Stimulated activated naive B cell treated with anti-CD40 and anti-IgM and Interleukin-4, amounts not matched to agents 10 μg/mL and 1 μg/mL and 100 μg/mL, for 72 hours (primary cell): ENCODE measurements around the gene TMEM245.
"Not testable (repeated sequence)": the region's sequence is repeated elsewhere in the genome, so short reads cannot be mapped to it uniquely, and the experiment has no call there.

ENCODE experiments used
- ATAC-seq, 2 donors: fragments of 150-1000 bp; cut with Tn5 transposase; replicated peaks; 2 replicates each; pipeline ENCODE4 v1.10.0; 2021; ENCODE audit warnings: moderate library complexity in 1 of 2
- DNase-seq: peaks from one replicate; pipeline ENCODE4 v3.0.0; 2021
- H3K27ac Mint-ChIP-seq: one replicate; pipeline ENCODE4 v1.8.0; 2022; ENCODE audit warnings: mild to moderate bottlenecking, mixed read lengths
- H3K27me3 Mint-ChIP-seq, 2 donors: one replicate each; pipeline ENCODE4 v1.8.0; 2022; ENCODE audit warnings: mixed read lengths in 2 of 2
- H3K36me3 Mint-ChIP-seq, 2 donors: one replicate each; pipeline ENCODE4 v1.8.0; 2022; ENCODE audit warnings: mixed read lengths in 2 of 2, mild to moderate bottlenecking in 1 of 2
- H3K4me1 Mint-ChIP-seq, 2 donors: one replicate each; pipeline ENCODE4 v1.8.0; 2022; ENCODE audit warnings: mixed read lengths in 2 of 2, mild to moderate bottlenecking in 1 of 2
- H3K4me3 Mint-ChIP-seq, 2 donors: one replicate each; pipeline ENCODE4 v1.8.0; 2022; ENCODE audit warnings: mild to moderate bottlenecking in 2 of 2, mixed read lengths in 2 of 2, moderate library complexity in 1 of 2
- H3K9me3 Mint-ChIP-seq, 2 donors: one replicate each; pipeline ENCODE4 v1.8.0; 2022; ENCODE audit warnings: mixed read lengths in 2 of 2, mild to moderate bottlenecking in 1 of 2

TMEM245 gene

DNA sequence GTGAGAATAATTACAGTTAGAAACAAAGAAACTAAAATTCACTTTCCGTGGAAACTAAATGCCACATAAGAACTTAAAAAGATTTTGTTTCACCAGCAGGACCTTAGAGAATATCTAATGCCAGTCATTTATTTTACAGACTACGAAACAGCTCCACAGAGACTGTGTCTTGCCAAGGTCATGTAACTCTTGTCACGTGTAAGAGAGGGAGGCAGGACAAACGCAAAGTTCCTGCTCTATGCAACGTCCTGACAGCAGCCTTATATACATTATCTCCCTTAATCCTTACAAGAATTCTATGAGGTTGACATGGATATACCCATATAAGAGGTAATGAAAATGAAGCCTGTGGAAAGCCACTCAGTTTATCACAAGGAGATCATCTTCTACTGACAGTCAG, 145.9 kb downstream of the TMEM245 start:
- H3K27ac Mint-ChIP-seq = no peak overlapping the region
- no peak overlapping the region for H3K4me3 Mint-ChIP-seq
- ATAC-seq (no peak), DNase-seq (no peak)
- no peaks in the 10 kb centered on the region for H3K4me1 Mint-ChIP-seq
- H3K27me3 Mint-ChIP-seq = no peaks in the 10 kb centered on the region
- H3K36me3 Mint-ChIP-seq = peaks cover 13 to 14% of the 10 kb centered on the region in 2 donors
- peaks cover 10 to 14% of the 10 kb centered on the region in 2 donors for H3K9me3 Mint-ChIP-seq

DNA sequence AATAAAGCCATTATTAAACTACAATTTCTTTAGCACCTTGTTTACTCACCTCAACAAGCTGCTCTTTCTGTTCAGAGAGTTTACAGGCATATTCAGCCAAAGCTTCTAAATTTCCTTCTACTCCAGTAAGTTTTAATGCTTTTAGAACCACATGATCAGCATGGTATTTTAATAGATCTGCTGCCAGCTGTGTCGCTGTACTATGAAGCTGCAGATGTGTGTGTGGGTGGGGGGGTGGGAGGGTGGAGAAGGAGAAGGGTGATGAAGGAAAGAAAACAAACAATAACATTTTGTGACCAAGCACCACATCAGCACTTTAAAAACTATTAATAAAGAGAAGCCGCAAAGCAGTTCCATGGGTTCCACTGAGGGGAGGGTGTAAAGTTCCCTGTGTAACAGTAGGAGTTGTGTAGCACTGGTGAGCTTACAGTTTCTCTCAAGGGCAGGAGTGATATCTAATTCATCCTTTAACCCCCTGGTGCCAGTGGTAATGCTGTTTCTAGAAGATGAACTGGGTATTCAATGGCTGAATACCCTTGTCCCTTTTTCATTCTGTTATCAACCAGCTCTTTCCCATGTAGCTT, 147.0 kb downstream of the TMEM245 start:
- Mint-ChIP-seq H3K36me3 (peaks cover 13% of the 10 kb centered on the region in 2 donors), H3K27ac (no peak overlapping the region), H3K9me3 (peaks cover 10 to 14% of the 10 kb centered on the region in 2 donors), H3K27me3 (no peaks in the 10 kb centered on the region), H3K4me3 (no peak overlapping the region), H3K4me1 (no peaks in the 10 kb centered on the region)
- DNase-seq = no peak
- no peak for ATAC-seq

DNA sequence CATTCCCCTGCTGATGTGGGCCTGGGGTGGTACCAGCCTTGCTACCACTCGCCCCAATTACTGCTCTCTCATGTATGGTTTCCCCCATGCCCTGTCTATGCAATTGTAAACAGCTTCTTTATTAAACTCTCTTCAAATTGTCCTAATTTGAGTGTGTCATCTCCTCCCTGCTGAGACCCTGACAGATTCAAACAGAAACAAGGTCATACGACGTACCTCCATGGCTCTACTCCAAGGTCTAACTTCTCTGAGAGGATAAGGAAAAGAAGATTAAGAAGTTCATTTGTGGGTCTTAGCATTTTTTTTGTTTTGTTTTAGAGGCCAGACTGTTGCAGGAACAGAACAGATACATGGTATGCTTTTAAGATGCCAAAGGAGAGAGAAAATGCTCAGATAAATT, 147.6 kb downstream of the TMEM245 start:
- Mint-ChIP-seq H3K36me3 (peaks cover 12 to 13% of the 10 kb centered on the region in 2 donors), H3K4me3 (no peak overlapping the region)

DNA sequence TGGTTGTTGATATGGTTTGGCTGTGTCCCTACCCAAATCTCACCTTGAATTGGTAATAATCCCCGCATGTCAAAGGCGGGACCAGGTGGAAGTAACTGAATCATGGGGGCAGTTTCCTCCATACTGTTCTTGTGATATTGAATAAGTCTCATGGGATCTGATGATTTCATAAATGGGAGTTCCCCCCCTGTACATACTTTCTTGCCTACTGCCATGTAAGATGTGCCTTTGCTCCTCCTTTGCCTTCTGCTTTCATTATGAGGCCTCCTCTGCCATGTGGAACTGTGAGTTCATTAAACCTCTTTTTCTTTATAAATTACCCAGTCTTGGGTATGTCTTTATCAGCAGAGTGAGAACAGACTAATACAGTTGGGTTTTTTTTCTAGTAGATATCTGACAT, 148.4 kb downstream of the TMEM245 start:
- Mint-ChIP-seq H3K36me3 (peaks cover 12 to 13% of the 10 kb centered on the region in 2 donors), H3K9me3 (peaks cover 10 to 14% of the 10 kb centered on the region in 2 donors)
- not testable (repeated sequence) for H3K4me1 Mint-ChIP-seq, ATAC-seq, H3K4me3 Mint-ChIP-seq, DNase-seq, H3K27ac Mint-ChIP-seq, H3K27me3 Mint-ChIP-seq

More for the DNA sequence above, 147.6 kb downstream of the TMEM245 start:
- H3K4me1 Mint-ChIP-seq = no peaks in the 10 kb centered on the region
- peaks cover 10 to 14% of the 10 kb centered on the region in 2 donors for H3K9me3 Mint-ChIP-seq
- H3K27me3 Mint-ChIP-seq = no peaks in the 10 kb centered on the region
- ATAC-seq (no peak), DNase-seq (no peak)
- H3K27ac Mint-ChIP-seq = no peak overlapping the region

DNA sequence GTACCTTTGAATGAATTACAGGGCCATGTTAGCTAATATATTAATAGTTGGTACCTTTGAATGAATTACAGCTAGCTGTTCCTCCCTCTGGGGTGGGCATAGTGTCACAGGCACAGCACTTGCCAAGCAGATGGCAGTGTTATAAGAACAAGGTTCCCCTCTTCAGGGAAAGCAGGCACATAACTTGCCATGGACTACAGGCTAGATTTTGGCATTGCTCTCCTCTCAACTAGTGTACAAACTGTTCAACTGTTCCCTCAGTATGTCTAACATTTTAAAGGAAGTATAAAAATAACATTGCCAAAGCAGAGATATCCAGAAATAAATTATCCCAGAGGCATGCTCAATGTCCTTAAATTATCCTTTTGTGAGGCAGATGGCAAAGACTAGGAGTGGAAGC, 151.8 kb downstream of the TMEM245 start:
- DNase-seq = no peak
- H3K4me1 Mint-ChIP-seq = no peaks in the 10 kb centered on the region
- H3K9me3 Mint-ChIP-seq = peaks cover 10 to 14% of the 10 kb centered on the region in 2 donors
- no peak overlapping the region for H3K4me3 Mint-ChIP-seq
- H3K27me3 Mint-ChIP-seq = no peaks in the 10 kb centered on the region
- no peak overlapping the region for H3K27ac Mint-ChIP-seq
- H3K36me3 Mint-ChIP-seq = peaks cover 10 to 13% of the 10 kb centered on the region in 2 donors
- no peak for ATAC-seq
